Measurements from ENCODE around the gene MLLT10.
"Not testable (repeated sequence)": the region's sequence is repeated elsewhere in the genome, so short reads cannot be mapped to it uniquely, and the experiment has no call there.

Gene MLLT10

DNA sequence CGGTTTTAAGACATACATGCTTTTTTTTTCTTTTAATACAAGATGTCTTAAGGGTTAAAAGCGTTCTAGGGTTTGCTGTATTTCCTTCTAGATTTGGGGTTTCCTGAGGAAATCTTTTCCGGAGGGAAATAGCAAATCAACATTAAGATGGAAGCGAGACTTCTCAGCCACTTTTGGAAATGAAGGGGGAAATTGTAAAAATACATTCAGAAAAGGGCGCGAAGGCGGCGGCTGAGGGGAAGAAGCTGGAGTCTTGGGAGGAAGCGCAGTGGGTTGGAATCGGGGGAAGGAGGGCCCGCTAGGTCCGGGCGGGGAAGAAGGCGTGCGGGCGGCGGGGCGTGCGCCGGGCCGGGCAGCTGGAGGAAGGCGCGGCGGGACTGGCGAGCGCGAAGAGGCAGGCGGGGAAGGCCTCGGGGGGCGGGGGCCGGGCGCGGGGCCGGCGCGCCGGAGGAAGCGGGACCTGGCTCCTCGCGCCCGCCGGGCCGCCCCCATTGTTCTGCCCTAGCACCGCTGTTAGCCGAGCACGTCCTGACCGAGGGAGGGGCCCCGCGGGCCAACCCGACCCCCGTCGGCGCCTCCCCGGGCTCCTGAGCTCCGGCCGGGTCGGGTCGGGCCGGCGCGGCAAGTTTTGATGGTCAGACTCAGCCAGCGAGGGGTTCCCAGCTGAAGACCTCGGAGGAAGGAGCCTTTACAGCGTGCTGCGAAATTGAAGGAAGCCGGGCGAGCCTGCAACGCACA is 7.0 kb upstream of the MLLT10 start:
- Mint-ChIP-seq H3K27ac (peak overlapping the region; percentile 93), H3K36me3 (ENCODE audit: low read depth) (no peaks in the 10 kb centered on the region), H3K4me1 (peaks cover 31% of the 10 kb centered on the region), H3K4me3 (peak overlapping the region; percentile 79), H3K27me3 (peaks cover 44% of the 10 kb centered on the region), H3K9me3 (no peaks in the 10 kb centered on the region)
- peak; percentile 50 for ATAC-seq
- DNase-seq = peak; percentile 57

DNA sequence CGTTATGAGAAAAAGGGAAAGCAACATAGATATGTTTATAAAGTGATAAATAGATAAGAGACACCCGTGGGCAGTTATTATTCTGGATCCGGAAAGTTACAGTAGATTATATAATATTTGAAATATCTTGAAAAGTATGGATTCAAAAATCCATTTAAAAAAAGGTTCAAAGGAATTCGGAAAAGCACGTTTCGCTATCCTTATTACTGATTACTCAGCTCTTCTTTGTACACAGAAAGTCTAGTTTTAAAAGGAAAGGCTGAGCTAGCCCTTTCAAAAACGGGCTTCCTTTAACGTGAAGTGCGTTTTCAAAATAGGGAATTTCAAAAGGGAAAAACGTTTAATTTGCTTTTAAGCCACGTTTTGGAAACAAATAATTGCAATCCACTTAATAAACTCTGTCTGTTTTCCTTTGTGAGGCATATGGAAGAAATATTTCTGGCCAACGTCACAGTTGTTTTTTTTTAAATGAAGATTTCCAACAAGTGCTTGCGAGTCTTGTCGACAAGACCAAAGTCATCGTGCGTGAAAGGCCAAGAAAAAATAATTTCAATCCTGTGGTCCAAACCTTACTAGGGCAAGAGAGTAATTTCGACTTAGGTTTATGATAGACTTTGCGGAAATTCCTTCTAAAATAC is 6.3 kb upstream of the MLLT10 start:
- Mint-ChIP-seq H3K4me3 (peak overlapping the region; percentile 79), H3K36me3 (ENCODE audit: low read depth) (no peaks in the 10 kb centered on the region), H3K27ac (peak overlapping the region; percentile 80), H3K9me3 (no peaks in the 10 kb centered on the region), H3K27me3 (peaks cover 41% of the 10 kb centered on the region), H3K4me1 (peaks cover 32% of the 10 kb centered on the region)
- DNase-seq (no peak), ATAC-seq (no peak)

- H3K4me3 Mint-ChIP-seq = no peak overlapping the region
- no peaks in the 10 kb centered on the region for H3K36me3 Mint-ChIP-seq (ENCODE audit: low read depth)
- peaks cover 39% of the 10 kb centered on the region for H3K4me1 Mint-ChIP-seq
- peak overlapping the region; percentile 66 for H3K27ac Mint-ChIP-seq
- H3K27me3 Mint-ChIP-seq = peaks cover 33% of the 10 kb centered on the region
- no peaks in the 10 kb centered on the region for H3K9me3 Mint-ChIP-seq
- DNase-seq = no peak
- ATAC-seq = no peak
Measured at GRCh38 chr10:21528236-21529031, 5.6 kb upstream of the MLLT10 start.

GRCh38 chr10:21529032-21529910 is 4.8 kb upstream of the MLLT10 start:
- Mint-ChIP-seq H3K4me3 (no peak overlapping the region), H3K27me3 (peaks cover 29% of the 10 kb centered on the region), H3K36me3 (ENCODE audit: low read depth) (no peaks in the 10 kb centered on the region), H3K9me3 (no peaks in the 10 kb centered on the region), H3K4me1 (peaks cover 43% of the 10 kb centered on the region), H3K27ac (no peak overlapping the region)
- ATAC-seq (no peak), DNase-seq (no peak)

DNA sequence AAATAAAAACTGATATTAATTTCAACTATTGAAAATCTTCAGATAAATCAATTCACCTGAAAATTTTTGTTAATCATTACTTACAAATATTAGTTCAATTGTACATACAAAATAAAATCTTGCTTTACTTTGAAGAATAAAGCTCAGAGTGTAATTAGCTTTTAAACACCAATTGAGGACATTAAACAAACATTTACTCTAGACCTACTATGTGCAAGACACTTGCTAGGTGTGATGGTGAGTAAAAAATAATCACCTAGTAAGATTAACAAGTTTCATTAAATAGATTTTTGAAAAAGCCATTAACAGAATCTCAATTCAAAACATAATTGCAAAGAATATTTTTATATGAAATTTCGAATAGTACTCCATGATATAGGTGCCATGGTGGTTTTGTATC is 3.9 kb upstream of the MLLT10 start:
- H3K9me3 Mint-ChIP-seq = no peaks in the 10 kb centered on the region
- H3K4me1 Mint-ChIP-seq = peaks cover 36% of the 10 kb centered on the region
- no peak for ATAC-seq
- H3K4me3 Mint-ChIP-seq = no peak overlapping the region
- peaks cover 22% of the 10 kb centered on the region for H3K27me3 Mint-ChIP-seq
- no peak overlapping the region for H3K27ac Mint-ChIP-seq
- H3K36me3 Mint-ChIP-seq (ENCODE audit: low read depth) = no peaks in the 10 kb centered on the region
- DNase-seq = no peak

- Mint-ChIP-seq H3K27ac (no peak overlapping the region), H3K36me3 (ENCODE audit: low read depth) (peaks cover 3% of the 10 kb centered on the region), H3K4me1 (peaks cover 36% of the 10 kb centered on the region), H3K27me3 (peaks cover 21% of the 10 kb centered on the region), H3K9me3 (no peaks in the 10 kb centered on the region), H3K4me3 (no peak overlapping the region)
- no peak for DNase-seq
- ATAC-seq = no peak
Measured at GRCh38 chr10:21530641-21531040, 3.4 kb upstream of the MLLT10 start.

DNA sequence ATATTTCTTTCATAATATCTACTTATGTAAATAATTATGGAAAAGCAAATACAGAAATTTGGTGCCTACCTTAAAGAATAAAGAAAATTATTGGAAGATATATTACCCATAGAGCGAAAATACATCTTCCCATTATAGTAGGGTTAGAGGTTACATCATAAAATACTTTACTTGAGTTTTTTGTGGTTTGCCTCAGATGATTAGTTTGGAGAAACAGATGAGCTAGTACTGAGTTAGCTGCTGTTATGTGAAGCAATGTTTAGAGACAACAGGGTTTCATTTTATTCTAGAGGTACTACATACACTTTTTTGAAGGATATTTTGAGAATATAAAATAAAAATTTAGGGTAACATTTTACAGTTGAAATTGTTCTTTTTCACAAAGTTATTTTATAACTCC is 2.9 kb upstream of the MLLT10 start:
- no peak for ATAC-seq
- Mint-ChIP-seq H3K36me3 (ENCODE audit: low read depth) (peaks cover 4% of the 10 kb centered on the region), H3K9me3 (no peaks in the 10 kb centered on the region), H3K4me1 (peaks cover 38% of the 10 kb centered on the region), H3K4me3 (no peak overlapping the region), H3K27ac (no peak overlapping the region), H3K27me3 (peaks cover 21% of the 10 kb centered on the region)
- DNase-seq = no peak

DNA sequence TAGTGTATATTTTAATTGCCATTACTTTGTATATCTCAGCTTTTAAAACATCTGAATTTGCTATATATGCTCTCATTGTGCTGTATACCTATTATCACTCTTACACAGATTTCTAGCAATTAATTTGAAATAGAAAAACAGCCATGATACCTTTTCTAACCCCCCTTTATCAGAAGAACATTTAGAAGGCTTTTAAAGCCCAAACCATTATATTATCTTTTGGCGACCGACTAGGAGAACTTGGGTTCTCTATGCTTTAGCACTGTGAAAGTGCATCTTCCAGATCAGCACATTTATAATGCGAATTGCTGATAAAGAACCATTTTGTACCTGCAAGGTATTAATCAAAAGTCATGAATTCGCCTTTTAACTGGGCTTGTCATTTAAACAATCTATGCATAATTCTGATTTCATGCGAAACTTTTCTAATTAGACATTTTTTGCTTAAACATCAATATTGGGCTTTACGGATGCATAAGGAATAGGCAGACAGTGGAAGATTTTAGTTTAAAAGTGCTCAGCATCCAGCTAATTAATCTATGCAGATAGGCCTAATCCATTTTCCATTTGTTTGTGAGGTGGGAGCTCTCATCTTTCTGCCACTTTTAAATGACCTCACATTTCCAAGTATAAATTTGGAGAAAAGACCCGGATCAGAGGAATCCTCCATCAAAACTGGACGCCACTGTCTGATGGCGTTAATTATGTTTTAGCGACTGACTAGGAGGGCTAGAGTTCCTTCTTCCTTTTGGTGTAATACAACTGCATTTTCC is 1.2 kb upstream of the MLLT10 start:
- peaks cover 11% of the 10 kb centered on the region for H3K36me3 Mint-ChIP-seq (ENCODE audit: low read depth)
- H3K27me3 Mint-ChIP-seq = peaks cover 13% of the 10 kb centered on the region
- DNase-seq = no peak
- H3K27ac Mint-ChIP-seq = peak overlapping the region; percentile 88
- no peak for ATAC-seq
- H3K4me3 Mint-ChIP-seq = peak overlapping the region; percentile 83
- H3K9me3 Mint-ChIP-seq = no peaks in the 10 kb centered on the region
- peaks cover 30% of the 10 kb centered on the region for H3K4me1 Mint-ChIP-seq

DNA sequence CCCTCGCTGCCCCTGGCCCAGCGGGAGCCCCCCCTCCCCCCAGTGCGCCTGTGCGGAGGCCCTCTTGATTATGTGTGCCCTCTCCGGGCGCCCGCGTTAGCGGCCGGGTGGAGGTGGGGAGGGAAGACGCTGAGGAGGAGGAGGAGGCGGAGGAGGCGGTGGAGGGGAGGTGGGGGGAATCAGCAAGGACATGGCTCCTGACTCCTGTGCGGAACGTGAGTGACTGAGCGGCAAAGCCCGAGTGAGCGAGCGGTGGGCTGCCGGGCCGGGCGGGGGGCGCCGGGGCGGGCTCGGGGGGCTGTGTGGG is 201 bp downstream of the MLLT10 start:
- ATAC-seq (no peak), DNase-seq (no peak)
- Mint-ChIP-seq H3K4me1 (peaks cover 26% of the 10 kb centered on the region), H3K9me3 (no peaks in the 10 kb centered on the region), H3K36me3 (ENCODE audit: low read depth) (peaks cover 17% of the 10 kb centered on the region), H3K4me3 (peak overlapping the region; percentile 83), H3K27me3 (peaks cover 3% of the 10 kb centered on the region), H3K27ac (peak overlapping the region; percentile 60)

GRCh38 chr10:21534604-21535493 is 817 bp downstream of the MLLT10 start:
- Mint-ChIP-seq H3K36me3 (ENCODE audit: low read depth) (peaks cover 21% of the 10 kb centered on the region), H3K27ac (peak overlapping the region; percentile 65), H3K4me3 (peak overlapping the region; percentile 83), H3K27me3 (no peaks in the 10 kb centered on the region), H3K9me3 (no peaks in the 10 kb centered on the region), H3K4me1 (peaks cover 24% of the 10 kb centered on the region)
- peak; percentile 45 for DNase-seq
- ATAC-seq = peak; percentile 26

GRCh38 chr10:21535494-21535965 is 1.5 kb downstream of the MLLT10 start:
- Mint-ChIP-seq H3K4me3 (peak overlapping the region; percentile 83), H3K36me3 (ENCODE audit: low read depth) (peaks cover 25% of the 10 kb centered on the region), H3K27ac (peak overlapping the region; percentile 65), H3K4me1 (peaks cover 24% of the 10 kb centered on the region), H3K27me3 (no peaks in the 10 kb centered on the region), H3K9me3 (no peaks in the 10 kb centered on the region)
- ATAC-seq (no peak), DNase-seq (no peak)

GRCh38 chr10:21535976-21536375 is 1.9 kb downstream of the MLLT10 start:
- peaks cover 27% of the 10 kb centered on the region for H3K36me3 Mint-ChIP-seq (ENCODE audit: low read depth)
- not testable (repeated sequence) for ATAC-seq, H3K27ac Mint-ChIP-seq, H3K27me3 Mint-ChIP-seq, DNase-seq, H3K9me3 Mint-ChIP-seq
- H3K4me3 Mint-ChIP-seq = peak overlapping the region; percentile 83
- peaks cover 24% of the 10 kb centered on the region for H3K4me1 Mint-ChIP-seq

DNA sequence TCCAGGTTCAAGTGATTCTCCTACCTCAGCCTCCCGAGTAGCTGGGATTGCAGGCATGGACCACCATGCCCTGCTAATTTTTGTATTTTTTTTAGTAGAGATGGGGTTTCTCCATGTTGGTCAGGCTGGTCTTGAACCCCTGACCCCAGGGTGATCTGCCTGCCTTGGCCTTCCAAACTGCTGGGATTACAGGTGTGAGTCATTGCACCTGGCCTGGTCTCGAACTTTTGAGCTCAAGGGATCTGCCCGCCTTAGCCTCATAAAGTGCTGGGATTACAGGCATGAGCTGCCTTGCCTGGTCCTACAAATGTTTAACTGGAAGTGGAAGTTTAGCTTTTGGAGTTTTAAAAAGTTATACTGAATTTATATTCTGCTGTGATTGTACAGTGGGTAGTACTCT is 2.8 kb downstream of the MLLT10 start:
- no peak for ATAC-seq
- Mint-ChIP-seq H3K27ac (no peak overlapping the region), H3K4me3 (no peak overlapping the region), H3K4me1 (peaks cover 24% of the 10 kb centered on the region), H3K27me3 (no peaks in the 10 kb centered on the region), H3K9me3 (no peaks in the 10 kb centered on the region), H3K36me3 (ENCODE audit: low read depth) (peaks cover 35% of the 10 kb centered on the region)
- no peak for DNase-seq

All from activated naive CD8-positive, alpha-beta T cell treated with anti-CD3 and anti-CD28 coated beads, Interleukin-2, amount 50 U/mL, for 24 hours (primary cell).